GM11168 (cell line): ENCODE results near the gene SRPRB.

Source experiments
- in situ Hi-C: fragments of 300-500 bp; cut with MboI; formaldehyde crosslinking; loops from one replicate; pipeline ENCODE4 v1.12.0; 2022; ENCODE audit warnings: low sequenced_read_pairs; ENCODE audit not compliant: unreplicated experiment

The SRPRB gene

DNA sequence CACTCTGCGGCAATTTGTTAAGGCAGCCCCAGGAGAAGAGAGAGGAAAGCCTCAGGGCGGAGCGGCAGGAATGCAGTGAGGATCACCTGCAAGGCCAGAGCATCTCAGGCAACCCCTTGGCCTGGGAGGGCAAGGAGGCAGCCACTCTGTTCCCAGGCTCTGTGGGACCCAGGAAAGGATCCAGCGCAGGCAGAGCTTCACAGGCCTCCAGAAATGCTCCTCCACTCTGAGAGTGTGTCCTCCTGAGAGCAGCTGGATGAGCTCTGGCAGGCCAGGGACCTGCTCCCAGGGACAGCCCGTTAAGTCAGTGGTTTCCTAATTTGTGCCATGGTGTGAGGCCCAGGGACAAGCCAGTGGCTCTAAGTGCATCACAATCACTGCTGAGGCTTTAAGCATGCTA lies 54.9 kb downstream of the SRPRB start:
- in situ Hi-C loops, result no loop called here

DNA sequence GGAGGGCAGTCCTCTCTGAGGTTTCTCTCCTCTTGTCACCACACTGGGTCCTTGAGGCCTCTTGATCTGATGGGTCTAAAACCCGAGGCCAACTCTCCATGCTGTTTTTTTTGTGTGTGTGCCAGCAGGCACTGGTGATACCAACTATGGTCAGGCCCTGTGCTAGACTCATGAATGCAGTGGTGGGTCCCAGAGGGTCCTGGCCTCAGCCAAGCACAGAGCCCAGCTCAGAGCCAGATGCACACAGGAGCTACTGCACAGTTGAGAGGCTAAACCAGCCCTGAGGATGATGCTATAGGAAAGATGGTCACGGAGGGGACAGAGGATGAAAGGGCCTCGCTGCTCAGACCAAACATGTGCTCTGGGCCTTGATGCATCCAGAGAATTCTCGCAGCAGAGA lies 56.5 kb downstream of the SRPRB start:
- in situ Hi-C loops, result no loop called here

DNA sequence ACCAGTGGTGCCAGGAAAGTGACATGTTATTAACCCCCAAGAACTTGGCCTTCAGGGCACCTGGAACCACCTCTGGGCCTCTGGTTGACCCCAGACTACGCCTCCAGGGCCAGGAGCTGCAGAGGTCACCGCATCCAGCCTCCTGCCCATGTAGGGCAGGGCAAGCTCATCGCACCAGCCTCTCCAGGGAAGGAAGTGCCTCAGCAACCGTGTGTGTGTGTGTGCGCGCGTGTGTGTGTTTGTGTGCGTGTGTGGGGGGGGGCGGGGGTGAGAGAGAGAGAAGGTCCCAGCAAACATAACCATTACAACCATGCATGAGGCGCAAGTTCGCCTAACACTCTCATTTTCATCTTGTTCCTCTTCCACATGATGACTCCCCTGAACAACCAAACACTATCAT lies 58.3 kb downstream of the SRPRB start:
- in situ Hi-C loops, result no loop called here

DNA sequence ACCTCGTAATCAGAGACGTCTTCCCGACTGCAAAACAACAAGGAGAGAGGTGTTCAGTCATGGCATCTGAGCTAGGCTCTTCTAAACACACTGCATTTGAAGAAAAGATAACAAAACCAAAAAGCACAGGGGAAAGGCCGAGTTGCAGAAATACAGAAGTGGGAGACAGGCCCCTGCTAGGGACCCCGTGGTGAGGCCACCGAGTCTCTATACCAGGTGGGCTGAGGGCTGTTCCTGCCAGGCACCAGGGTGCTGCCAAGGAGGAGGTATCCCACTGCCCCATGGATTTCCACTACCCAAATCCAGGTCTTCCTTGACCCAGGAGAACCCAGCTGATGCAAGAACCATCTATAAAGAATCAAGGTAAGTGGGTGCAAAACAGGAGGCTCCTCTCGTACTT lies 59.0 kb downstream of the SRPRB start:
- in situ Hi-C loops, result no loop called here

DNA sequence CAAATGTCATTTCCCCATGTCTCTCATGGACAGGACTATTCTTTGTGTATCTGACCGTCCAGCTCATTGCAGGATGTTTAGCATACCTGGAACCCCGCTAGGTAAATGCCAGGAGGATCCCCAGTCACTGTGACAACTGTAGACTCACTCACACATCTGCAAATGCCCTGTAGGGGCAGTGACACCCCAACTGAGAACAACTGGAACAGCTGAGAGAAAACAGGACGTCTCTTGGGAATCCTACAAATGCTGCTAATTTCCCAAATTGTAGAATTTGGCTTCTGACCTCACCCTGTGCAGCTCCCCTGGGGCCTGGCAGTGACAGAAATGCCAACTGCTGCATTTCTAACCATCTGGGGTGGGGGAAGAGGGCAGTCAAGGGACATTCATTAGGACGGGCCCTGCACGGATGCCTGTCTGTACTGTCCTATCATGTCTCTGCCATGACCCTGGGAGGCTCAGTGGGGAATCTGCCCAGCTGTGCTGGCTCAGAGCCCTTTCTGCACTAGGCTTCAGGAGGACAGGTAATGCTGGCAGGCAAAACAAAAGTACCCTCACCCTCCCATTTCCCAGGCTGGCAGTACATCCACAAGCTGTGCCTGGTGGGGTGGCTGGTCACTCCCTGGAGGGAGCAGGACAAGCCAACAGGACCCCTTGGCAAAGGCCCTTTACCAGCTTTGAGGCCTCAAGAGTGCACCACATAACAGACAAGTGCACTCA lies 59.7 kb downstream of the SRPRB start:
- in situ Hi-C loops, result no loop called here

DNA sequence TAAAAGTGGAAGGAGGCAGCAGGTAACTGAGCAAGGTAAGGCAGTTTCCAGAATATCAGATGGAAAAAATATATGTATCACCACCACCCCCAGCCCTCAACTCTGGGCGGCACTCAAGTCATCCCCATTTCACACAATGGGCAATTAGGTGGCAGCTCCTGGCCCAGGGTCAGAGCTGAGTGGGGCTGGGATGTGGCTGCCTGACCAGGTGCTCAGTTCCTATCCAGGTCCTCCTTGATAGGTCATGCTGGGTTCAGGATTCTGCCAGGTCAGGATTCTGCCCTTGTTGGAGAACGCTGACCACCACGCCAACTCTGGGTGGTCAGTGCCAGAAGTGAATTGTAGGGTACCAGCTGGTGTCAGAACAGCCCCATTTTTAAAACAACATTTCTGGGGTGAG lies 60.5 kb downstream of the SRPRB start:
- in situ Hi-C loops, result no loop called here

DNA sequence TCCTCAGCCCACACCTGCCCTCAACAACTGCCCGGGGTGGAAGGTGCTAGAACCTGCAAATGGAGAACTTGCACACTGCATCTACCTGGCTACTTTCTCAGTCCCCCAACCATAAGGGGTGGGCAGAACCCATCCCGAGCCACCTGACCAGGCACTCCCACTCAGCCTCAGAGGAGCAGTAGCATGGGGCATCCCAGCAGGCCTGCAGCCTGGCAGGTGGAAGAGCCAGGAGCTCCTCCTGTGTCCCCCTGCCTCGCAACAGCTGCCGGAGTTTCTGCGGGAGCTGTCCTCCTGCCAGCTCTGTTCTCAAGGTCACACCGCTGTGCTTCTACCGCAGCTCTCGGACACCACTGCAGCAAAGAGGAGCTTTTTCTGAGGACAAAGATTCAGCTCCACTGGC lies 62.6 kb downstream of the SRPRB start:
- in situ Hi-C loops, result no loop called here

DNA sequence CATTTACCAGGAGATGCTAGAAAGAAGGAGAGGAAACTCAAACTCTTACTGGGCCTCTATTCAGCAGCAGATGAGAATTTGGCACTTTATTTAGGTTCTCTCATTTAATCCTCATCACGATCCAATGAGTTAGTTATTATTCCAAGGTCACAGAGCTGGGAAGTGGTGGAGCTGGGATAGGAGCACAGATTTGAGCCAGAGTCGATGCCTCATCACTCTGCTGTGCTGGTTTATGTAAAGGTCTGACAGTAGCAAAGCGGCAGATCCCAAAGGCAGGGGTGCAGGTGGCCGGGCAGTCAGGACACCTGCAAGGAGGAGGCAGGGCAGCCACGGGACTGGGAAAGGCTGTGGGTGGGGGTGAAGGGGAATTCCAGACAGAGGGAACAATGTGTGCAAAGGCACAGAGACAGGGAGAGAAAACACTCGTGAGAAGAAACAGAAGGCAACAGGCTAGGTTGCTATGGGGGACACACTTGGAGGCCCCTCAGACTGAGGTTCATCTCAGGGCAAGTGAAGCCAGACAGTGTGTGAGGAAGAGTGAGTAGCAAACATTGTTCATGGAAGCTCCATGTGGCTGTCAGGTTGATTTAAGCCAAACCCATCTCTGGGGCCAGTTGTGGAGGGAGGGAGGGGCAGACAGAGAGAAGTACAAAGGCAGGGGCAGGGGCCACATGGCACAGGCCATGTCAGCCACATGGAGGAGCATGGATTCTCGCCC lies 63.3 kb downstream of the SRPRB start:
- in situ Hi-C loops, result no loop called here

DNA sequence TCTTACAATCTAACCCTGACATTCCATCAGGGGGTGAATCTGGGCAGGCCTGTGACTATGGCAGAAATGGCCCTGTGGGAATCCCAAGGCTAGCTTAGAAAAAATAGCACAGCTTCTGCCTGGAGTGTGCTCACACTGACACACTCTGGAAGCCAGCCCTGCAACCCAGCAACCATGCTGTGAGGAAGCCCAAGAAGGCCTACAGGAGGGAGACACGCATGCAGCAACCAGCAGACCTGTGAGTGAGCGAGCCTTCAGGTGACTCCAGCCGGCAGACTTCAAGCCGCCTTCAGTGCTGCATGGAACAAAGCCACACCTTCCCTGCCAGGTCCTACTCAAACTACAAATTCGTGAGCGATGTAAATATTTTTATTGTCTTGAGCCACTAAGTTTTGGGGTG lies 64.0 kb downstream of the SRPRB start:
- in situ Hi-C loops, result no loop called here

DNA sequence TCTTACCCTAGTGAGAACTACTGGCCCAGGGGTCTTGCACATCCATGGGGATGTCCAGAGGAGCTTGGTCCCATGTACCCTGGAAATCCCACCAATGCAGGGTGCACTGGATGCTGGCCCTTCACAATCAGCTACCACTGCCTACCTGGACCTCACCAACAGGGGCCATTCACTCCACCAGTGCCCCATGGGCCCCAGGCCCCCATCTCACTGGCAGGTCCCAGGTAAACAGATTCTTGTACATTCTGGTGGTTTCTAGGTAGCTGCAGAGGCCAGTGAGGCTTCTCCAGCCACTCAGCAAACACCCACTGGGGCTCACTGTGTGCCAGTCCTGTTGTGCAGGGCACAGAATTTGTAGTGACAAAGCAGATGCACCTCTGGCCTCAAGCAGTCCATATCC lies 65.2 kb downstream of the SRPRB start:
- in situ Hi-C loops, result no loop called here
